ENCODE results near the gene ARHGEF37.
"Not testable (repeated sequence)": the region's sequence is repeated elsewhere in the genome, so short reads cannot be mapped to it uniquely, and the experiment has no call there.

Gene ARHGEF37

DNA sequence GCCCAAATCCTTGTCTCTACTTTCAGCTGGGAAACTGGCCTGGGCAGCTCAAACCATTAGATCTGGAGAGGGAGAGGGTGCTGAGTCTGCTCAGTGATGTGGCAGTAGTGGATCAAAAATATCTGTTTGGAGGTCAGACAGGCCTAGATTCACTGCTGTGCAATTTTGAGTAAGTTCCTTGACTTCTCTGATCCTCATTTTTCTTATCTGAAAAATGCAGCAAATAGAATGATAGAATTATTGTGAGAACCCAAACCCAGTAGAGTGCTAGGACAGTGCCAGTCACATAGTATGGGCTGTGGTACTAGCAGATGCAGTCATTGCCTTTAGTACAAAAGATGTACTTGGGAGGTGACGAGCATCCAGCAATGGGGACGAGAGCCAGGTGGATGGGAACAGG, 50.2 kb downstream of the ARHGEF37 start:
- DNase-seq, result no peak

DNA sequence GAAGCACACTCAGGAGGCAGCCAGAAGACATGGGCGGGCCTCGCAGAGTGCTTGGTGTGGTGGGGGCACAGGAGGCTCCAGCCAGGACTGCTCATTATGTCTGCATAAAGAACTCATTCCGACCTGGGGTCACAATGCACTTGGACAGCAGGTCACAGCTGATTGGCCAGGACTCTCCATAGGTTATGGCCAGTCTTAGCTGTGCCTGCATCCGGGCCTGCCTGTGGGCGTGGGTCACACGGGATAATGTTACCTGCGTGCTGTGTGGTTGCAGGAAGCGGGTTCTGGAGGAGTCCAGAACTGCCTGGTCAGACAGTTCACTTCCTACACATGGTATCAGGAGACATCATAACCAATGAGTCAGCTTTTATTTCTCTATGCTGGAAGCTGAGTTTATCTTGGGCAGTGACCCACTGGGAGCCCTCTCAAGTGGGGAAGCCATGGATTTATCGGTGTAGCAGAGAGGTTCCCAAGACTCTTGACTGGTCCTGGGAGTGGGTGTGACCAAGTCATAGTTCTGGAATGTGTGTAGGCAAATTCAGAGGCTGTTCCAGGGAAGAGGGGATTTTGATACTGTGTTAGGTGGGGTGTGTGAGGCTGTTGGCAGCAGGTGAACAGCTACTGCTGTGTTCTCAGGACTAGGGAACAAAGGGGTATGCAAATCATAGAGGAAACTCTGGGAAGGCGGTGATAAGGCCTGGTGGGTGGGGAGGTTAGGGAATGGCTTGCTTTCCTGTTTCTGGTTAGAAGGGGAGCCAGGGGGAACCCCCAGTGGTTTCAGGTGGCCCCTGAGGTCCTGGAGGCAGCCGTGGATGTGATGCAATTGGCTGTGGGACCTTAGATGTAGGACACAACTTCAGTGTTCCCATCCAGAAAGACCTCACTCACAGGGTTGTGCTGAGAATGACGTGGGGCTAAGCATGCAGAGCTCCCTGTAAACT, 51.3 kb downstream of the ARHGEF37 start:
- no peak for DNase-seq

DNA sequence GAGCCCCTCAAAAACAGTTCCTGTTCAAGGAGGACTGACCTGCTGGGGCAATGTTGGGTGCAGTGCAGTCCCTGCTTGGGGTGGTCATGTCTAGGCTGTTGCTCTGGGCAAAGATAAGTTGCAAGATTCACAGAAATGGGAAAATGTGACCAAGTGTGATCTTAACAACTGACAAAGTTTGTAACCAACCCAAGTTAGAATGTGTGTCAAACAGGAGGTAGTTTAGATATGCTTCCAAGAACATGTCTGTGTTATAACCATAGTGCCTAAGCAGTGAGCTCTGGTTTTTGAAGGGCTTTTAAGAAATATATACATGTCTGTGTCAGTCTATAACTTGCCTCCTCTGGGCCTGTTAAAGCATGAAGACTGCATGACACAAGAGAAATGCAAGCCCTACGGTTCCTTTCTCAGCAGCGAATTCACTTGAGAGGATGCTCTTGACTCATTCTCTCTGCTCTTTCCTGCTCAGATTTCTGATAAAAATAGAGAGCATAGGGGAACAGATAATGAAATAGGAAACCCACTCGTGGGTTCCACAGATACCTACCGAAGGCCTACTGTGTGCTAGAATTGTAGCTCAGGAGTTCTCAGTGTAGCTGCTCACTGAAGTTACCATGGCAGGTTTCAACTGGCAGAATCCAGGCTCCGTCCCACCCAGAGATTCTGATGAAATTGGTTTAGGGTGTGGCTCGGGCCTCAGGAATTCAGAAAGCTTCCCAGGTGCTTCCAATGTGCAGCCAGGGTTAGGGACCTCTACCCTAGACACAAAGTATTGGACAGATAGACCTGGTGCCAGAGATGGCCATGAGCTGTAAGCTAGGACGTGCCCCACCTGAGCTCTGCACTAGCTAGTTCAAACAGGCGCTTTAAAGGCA, 52.4 kb downstream of the ARHGEF37 start:
- no peak for DNase-seq

DNA sequence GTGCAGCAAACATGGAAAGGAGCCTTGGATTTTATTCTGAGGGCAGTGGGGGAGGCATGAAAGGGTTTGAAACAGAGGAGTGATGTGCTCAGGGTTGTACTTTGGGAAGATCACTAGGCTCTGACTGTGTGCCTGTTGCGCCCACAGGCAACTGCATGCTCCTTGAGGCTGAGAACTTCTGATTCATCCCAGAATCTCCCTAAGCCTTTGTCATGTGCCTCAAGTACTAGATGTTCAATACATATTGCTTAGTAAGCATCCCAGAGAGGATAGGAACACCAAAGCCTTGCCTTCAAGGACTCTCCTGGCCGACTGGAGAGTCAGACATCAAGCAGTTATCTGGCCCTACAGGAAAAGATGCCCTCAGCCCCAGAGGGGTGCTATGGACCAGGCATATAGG, 54.1 kb downstream of the ARHGEF37 start:
- DNase-seq, result no peak

DNA sequence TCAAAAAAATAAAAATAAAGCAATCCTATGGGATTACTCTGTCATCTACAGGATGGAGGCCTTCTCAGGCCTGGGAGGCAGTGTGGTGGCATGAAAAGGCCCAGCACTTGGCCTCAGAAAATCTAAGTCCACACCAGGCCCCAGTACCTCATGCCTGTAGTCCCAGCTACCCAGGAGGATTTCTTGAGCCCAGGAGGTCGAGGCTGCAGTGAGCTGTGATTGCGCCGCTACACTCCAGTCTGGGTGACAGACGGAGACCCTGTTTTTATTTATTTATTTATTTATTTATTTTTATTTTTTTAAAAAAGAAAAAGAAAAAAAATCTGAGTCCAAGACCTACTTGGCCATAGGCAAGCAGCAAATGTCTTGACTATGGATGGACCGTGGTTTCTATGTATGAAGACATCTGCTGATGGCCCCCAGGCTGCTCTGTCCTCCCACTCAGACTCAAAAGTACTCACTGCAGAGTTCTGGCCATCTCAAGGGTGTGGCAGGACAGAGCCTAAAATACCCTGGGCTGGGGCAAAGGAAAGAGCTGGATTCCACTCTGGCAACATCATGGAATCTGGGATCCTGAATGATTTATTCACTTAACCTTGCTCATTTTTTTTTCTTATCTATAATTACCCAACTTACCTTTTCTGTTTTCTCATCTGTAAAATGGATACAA, 55.0 kb downstream of the ARHGEF37 start:
- DNase-seq, result no peak

DNA sequence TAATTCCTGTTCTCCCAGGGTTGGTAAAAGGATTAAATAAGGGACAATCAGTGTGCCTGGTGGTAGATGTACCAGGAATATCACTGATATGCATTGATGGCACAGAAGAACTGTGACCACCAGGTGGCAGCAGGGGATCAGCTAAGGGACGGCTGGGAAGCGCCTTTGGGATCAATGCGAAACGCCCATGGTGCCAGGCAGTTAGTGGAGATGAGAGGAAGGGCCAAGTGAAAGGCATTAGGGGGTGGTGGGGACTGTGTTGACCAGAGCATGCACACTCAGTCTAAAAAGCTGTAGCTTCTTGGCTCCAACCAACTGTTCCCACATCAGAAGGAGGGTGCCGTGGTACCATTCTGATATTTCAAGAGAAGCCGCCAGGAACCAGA, 55.6 kb downstream of the ARHGEF37 start:
- DNase-seq, result peak; percentile 66

DNA sequence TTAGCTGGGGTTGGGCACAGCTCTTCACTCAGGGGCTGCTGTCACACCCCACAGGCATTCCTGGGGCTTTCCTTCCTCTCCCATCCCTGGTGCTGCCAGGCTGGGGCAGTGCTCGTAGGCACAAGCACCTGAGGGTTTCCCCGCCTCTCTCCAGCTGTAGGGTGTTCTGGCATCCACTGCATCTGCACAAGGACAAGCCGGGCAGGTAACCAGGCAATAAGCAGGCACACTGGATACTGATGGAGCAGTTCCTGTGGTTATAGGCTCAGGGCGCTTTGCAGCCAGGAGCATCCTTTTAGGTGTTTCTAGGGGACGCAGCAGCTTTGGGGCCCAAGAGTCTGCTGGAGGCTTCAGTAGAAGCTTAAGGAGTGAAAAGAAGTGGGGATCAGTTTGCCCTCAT, 56.8 kb downstream of the ARHGEF37 start:
- no peak for DNase-seq

DNA sequence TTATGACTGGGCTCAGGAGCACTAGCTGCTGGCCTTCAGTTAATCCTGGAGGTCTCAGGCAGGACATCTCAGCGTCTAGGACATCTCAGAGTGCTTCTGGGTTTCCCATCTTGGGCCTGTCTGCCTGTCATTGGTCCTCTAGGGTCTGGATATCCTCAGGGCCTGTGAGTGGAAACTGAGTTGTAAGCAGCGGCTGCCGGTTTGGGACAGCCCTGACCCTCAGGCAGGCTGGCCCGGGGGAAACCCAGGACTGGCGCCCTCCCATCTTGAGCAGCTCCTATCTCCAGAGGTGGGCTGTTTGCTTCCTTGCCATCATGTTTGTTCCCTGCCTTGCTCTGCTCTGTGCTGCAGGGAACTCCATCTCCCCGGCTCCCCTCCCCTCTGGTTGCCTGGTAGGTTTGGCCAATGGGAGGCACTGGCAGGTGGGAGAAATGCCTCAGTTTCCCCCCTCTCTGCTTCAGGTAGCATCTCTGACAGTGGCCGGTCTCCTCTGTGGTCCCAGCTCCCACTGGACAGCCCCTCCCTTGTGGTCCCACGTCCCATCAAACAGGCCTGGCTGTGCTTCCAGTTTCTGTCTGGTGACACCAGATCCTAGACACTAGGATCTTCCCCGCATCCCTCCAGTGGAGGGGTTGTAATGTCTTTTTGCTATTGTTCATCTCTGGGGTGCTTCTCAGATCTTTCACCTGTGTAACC, 57.4 kb downstream of the ARHGEF37 start:
- no peak for DNase-seq

DNA sequence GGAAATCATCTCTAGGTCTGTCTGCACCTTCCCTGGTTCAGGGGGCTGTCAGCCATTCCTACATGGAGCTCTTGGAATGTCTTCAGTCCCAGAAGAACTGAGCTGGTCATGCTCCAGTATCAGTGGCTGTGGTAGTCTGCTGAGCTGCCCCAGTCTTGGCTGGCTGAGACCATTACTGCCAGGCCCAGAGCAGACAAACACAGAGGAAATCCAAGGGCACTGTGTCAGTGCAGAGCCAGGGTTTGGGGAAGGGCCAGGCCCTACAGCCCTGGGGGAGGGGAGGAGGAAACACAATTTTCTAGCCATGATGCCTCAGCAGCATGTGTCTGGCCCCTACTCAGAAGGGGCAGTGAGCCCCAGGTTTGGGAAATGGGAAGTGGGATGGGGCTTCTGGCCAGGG, 58.4 kb downstream of the ARHGEF37 start:
- DNase-seq, result no peak

DNA sequence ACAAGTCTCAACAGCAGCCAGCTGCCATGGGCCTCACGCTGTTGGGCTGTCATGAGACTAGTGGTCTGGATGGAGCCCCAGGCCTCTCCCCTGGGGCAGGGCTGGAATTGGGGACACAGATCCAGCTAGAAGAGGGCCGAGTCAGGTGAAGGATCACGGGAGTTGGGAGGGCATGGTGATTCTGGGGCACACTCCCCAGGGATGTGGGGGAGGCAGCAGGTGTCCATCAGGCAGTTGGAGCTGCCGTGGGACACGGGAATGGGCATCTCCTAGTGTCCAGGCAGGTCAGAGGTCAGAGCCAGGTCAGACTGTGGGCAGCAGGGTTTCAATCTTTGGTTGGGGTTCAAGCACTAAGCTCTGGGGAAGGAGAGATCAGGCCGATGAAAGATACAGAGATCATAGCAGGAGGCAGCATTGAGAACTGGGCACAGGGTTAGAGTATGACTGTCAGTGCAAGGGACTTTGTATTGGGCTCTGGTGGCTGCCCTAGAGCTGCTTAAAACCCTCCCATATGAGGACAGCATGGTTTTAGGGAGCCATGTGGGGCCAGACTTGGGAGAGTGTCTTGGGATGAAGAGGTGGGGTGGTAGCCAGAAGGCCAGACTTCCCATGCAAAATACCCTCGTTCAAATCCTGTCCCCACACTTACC, 59.2 kb downstream of the ARHGEF37 start:
- DNase-seq, result no peak

DNA sequence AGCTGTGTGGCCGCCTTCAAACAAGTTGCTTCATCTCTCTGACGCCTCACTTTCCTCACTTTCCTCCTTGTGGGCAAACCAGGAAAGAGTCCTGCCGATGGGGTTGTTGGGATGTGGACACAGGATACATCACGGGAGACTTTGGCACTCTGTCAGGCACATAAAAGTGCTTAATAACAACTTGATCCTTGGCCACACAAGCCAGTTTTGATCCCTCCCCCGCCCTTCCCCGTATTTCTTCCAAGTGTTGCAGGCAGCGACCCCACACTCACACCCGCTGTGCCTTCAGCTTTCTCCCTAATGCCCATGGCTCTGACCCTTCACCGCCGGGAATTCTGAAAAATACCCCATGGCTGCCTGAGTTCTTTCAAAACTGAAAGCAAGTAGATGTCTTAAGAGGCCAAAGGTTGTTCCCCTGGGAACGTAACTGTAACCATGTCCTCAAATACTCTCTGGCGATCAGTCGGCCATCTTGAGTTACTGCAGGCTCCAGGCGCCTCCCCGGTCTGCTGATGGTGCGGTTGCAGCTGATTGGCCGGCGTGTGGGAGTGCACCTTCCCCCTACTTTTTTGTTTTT, 59.8 kb downstream of the ARHGEF37 start:
- DNase-seq, result no peak

DNA sequence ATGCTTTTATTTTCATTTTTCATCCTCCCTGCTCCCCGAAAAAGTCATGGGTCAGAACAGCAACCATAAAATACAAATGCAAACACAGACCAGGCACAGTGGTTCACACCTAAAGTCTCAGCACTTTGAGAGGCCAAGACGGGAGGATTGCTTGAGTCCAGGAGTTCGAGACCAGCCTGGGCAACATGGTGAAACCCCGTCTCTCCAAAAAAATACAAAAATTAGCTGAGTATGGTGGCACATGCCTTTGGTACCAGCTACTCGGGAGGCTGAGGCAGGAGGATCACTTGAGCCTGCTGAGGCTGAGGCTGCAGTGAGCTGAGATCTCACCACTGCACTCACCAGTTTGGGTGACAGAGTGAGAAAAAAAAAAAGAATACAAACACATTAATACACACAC, 60.3 kb downstream of the ARHGEF37 start:
- DNase-seq, result no peak

DNA sequence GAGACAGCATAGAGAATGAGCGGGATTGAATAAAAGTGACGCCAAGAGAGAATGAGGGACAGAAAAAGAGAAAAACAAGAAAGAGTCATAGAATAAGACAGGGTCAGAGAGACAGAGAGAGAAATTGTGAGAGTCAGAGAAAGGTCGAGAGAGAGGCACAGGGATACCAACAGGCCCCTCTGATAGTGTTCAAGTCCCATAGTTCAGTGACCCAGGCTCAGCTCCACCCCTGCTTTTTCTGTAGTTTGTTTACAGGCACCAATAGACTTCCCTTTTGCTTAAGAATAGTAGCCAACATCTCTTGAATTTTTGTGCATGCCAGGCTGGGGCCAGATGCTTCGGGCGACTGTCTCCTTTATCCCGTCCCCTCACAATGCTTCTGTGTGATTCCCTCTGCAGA, 62.5 kb downstream of the ARHGEF37 start:
- no peak for DNase-seq

DNA sequence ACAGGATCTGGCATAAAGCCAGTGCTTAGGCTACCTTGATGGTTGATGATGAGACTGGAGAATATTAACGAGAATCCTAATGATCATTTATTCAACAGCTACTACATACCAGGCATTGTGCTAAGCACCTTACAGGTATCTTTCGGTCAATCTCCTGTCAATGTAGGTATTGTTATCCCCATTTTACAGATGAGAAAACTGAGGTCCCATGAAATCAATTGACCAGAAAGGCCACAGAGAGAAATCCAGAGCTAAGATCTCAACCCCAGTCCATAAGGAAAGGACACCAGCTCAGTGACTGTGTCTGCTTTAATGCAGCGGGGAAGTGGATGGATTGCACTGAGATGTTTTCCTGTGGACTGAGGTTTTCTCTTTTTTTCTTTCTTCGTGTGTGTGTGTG, 63.3 kb downstream of the ARHGEF37 start:
- no peak for DNase-seq

DNA sequence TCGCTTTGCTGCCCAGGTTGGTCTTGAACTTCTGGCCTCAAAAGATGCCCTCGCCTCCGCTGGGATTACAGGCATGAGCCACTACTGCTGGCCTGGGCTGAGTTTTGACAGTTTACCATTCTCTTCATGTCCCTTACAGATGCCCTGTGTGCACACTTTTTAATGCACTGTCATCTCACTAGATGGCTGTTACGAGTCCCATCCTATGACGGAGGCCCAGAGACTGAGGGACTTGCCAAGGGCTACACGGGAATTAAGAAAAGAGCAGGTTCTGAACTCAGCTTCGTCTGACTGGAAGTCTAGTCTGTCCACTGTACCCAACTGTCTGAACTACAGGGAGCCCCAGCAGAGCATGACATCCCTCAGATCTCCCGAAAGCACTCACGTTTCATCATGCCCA, 63.9 kb downstream of the ARHGEF37 start:
- no peak for DNase-seq

DNA sequence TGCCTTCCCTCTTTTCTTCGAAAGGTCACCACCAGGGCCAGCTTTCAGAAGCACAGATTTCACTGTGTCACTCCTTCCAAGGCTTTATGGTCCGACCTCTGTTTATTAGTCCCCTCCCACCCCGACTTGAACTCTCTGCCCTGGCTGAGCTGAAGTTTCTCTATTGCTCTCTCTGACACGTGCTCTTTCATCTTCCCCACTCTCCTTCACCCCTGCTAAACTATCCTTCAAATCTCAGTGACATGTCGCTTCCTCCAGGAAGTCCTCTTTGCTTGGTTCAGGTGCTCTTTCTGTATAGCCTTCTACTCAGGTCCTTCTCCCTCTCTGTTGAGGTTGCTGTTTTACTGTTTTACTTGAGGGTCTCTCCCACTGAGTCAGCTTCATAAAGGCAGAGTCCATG, 64.4 kb downstream of the ARHGEF37 start:
- DNase-seq, result no peak

DNA sequence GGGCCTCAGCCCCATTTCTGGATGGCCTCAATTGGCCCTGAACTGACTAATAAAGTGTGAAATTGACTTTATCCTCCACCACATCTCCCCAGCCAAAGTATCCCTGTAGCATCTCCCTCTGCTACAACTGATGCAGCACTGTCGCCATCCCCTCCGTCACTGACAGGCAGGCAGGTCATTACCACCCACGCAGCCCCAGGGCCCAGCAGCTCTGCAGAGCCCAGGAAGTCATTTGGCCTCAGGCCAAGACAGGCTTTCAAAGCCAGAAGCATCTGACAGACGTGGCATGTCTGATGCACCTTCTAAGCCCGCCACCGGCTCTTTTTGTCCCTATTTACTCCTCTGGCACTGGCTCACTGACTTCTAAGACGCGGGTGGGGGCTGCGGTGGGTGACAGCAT, 65.3 kb downstream of the ARHGEF37 start:
- peak; percentile 15 for DNase-seq

DNA sequence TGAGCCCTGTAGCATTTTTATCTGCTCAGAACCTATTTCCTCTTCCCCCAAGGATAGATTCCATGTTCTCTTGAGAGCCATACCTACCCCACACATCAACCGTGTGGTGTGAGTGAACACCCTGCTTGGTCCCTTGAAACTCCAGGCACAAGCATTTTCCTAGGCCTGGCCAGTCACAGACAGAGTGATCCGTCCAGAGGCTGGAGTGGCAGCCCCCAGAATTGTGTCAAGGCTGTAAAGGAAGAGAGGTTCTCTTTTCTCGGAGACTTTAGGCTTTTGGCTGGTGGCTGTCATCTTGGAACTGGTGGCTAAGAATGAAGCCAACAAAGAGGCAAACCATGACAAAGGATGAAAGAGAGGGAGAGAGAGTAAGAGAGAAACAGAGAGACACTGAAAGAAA, 66.0 kb downstream of the ARHGEF37 start:
- no peak for DNase-seq

DNA sequence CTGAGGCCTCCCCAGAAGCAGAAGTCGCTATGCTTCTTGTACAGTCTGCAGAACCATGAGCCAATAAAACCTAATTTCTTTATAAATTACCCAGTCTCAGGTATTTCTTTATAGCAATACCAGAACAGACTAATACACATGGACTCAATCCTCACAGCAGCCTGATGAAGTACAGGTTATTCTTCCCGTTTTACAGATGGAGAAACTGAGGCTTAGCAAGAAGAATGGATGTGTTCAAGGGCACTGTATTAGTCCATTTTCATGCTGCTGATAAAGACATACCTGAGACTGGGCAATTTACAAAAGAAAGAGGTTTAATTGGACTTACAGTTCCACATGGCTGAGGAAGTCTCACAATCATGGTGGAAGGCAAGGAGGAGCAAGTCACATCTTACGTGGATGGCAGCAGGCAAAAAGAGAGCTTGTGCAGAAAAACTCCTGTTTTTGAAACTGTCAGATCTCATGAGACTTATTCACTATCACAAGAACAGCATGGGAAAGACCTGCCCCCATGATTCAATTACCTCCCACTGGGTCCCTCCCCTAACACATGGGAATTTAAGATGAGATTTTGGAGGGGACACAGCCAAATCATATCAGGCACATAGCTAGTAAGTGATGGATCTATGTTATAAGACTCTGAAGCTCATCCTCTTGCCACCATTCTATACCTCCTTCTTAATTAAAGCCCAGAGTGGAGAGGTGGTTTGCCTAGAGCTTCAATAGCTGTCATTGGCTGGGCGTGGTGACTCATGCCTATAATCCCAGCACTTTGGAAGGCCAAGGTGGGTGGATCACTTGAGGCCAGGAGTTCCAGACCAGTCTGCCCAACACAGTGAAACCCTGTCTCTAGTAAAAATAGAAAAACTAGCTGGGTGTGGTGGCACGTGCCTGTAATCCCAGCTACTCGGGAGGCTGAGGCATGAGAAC, 67.4 kb downstream of the ARHGEF37 start:
- DNase-seq, result not testable (repeated sequence)

DNA sequence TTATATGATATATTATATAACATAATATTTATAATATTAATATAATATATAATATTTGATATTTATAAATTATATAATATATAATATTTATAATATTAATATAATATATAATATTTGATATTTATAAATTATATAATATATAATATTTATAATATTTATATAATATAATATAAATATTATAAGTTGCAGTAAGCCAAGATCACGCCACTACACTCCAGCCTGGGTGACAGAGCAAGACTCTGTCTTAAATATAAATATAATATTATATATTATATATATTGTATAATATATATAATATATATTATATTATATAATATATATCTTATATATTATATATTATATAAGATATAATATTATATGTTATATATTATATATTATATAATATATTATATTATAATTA, 68.4 kb downstream of the ARHGEF37 start:
- not testable (repeated sequence) for DNase-seq

DNA sequence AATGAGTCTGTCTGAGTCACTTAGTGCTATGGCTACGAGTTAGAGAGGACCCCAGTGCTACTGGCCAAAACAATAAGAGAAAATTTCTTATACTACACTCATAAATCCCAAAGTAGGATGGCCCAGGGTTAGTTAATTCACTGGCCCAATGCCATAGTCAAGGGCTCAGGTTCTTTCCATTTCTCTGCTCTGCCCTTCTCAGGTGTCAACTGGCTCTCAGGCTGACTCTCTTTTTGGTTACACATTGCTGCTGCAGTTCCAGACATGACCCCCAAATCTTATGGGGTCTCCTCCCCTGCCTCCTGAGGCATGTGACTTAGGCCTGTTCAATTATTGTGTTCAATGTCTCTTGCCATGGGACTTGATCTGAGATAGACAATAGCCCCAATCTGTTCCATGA, 70.4 kb downstream of the ARHGEF37 start:
- no peak for DNase-seq
